GM20000 (cell line): ENCODE data around the gene COL4A4.

ENCODE experiments used
- DNase-seq: peaks from one replicate; pipeline ENCODE4 v3.0.0; 2012; ENCODE audit warnings: low spot score
- TF ChIP-seq, protein P1 (sequence below): IDR thresholded peaks from 2 replicates; pipeline ENCODE4 v1.5.1; 2012; ENCODE audit warnings: mild to moderate bottlenecking, control low read depth; ENCODE audit errors: extremely low read depth, missing control alignments

The COL4A4 gene

DNA sequence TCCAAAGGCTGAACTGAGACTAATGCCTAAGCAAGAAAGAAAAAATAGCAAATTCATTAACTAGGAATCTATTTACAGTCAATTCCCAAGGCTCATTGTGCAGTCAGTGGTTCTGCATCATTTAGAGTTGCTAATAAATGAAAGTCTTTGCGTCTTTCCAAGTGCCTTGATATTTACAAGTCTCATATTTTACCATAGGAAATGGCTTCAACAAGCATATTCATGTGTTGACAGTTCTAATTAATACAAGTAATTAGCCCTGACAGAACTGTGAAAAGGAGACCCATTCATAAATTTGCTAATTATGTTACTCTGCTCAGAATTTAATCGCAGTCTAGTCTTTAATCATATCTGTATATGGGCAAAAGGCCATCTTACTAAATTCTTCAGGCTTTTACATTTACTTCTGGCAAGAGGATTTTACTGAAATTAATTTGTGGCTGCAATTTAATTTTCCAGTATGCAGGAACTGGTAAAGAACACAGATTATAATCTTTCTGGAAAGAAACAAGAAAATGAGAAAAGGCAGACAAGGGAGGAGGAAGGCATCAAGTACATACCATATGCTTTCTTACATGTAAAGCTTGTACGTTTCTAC lies 201.7 kb downstream of the COL4A4 start:
- no peak for DNase-seq
- TF ChIP-seq, protein P1, sequence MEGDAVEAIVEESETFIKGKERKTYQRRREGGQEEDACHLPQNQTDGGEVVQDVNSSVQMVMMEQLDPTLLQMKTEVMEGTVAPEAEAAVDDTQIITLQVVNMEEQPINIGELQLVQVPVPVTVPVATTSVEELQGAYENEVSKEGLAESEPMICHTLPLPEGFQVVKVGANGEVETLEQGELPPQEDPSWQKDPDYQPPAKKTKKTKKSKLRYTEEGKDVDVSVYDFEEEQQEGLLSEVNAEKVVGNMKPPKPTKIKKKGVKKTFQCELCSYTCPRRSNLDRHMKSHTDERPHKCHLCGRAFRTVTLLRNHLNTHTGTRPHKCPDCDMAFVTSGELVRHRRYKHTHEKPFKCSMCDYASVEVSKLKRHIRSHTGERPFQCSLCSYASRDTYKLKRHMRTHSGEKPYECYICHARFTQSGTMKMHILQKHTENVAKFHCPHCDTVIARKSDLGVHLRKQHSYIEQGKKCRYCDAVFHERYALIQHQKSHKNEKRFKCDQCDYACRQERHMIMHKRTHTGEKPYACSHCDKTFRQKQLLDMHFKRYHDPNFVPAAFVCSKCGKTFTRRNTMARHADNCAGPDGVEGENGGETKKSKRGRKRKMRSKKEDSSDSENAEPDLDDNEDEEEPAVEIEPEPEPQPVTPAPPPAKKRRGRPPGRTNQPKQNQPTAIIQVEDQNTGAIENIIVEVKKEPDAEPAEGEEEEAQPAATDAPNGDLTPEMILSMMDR = no peak

DNA sequence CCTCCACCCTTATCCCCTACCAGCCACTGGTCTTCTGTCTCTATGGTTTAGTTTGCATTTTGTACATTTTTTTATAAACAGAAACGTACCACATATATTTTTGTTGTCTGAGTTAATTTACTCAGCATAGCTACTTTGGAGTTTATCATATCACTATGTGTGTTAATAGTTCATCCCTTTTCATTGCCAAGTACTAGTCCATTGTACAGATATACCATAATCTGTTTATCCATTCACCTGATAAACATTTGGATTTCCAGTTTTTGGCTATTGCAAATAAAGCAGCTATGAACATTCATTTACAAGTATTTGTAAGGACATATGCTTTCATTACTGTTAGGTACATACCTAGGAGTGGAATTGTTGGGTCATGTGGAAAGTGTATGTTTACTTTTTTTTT lies 204.6 kb downstream of the COL4A4 start:
- TF ChIP-seq, protein P1 = no peak
- no peak for DNase-seq

DNA sequence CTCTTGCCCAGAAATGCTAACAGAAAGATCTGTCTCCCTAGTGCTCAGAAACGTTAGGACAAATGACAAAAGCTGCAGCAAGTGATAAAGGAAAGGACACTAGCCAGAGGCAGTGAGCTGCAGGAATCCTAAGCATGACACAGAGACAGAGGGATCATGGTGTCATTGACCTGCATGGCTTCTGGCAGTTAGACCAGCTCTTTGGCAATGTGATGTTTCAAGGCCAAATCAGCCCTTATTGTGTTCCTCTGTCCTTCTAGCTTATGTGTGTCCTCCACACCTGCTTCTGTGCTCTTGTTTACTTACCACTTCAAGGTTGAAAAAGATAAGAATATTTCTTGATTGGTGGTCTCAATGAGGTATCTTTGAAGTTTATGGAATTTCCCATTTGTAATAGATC lies 207.3 kb downstream of the COL4A4 start:
- no peak for DNase-seq
- TF ChIP-seq, protein P1 = no peak

DNA sequence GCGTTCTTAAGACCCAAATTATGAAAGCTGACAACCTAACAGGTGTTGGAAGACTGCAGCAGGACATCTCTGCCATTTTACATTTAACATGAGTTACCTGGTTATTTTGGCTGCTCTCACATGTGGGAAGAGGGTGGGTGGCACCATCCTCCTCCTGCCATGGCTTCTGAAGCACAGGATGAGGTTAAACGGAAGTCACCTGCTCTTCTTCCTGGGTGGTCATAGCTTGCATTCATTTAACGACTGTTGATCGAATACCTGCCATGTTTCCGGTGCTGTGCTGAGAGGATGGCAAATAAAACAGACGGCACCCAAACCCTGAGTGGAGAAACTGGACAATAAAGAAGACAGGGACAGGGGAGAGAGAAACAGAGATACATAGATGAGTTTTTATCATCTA lies 210.2 kb downstream of the COL4A4 start:
- TF ChIP-seq, protein P1 = no peak
- no peak for DNase-seq

DNA sequence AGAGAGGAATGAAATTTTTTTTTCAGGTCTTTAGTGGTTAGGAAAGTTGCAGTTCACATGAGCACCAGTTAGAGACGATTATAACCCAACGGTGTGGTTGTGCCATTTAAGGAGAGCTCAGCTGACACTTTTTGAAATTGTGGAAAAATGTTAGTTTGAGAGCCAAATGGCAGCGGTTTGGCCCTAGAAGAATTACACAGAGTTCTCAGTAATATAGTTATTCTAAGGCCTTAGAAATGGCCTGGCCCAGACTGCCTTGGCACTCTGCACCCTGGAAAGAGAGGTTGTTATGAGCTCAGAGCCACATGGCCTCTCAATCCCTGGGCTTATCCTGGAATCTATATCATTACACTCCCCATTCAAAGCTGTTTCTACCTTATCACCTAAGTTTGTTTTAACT lies 210.8 kb downstream of the COL4A4 start:
- no peak for DNase-seq
- TF ChIP-seq, protein P1 = no peak
